22Rv1 (cell line): ENCODE results near the gene KRTAP10-9.

Experiments
- H3K27ac ChIP-seq: fragments of 450-650 bp; 2 replicates; pipeline ENCODE4 v1.5.1; 2017
- CTCF ChIP-seq: fragments of 450-650 bp; IDR thresholded peaks from 2 replicates; pipeline ENCODE4 v1.5.1; 2017; ENCODE audit warnings: mild to moderate bottlenecking
- ZFX ChIP-seq: fragments of 450-650 bp; IDR thresholded peaks from 2 replicates; pipeline ENCODE4 v1.6.1; 2017; ENCODE audit warnings: antibody characterized with exemption, borderline replicate concordance

Gene KRTAP10-9

GRCh38 chr21:44592446-44593311, 34.2 kb upstream of the KRTAP10-9 start, which contains the start of gene KRTAP10-6:
Gene KRTAP10-6, minus strand, starts transcription at chr21:44592505. Its CDS starts 21 bp downstream, at chr21:44592484.
- TF ChIP-seq ZFX = no peak
- no peak within 1 kb of the TSS for H3K27ac ChIP-seq

- no peak for TF ChIP-seq ZFX
- TF ChIP-seq CTCF = no peak
- no peak overlapping the region for H3K27ac ChIP-seq
Measured at GRCh38 chr21:44593598-44594405, 33.1 kb upstream of the KRTAP10-9 start.

- TF ChIP-seq CTCF (no peak), ZFX (no peak)
- no peak overlapping the region for H3K27ac ChIP-seq
Measured at GRCh38 chr21:44594406-44594916, 32.4 kb upstream of the KRTAP10-9 start.

GRCh38 chr21:44595524-44595923, 31.4 kb upstream of the KRTAP10-9 start:
- no peak overlapping the region for H3K27ac ChIP-seq
- TF ChIP-seq CTCF = no peak
- no peak for TF ChIP-seq ZFX

- TF ChIP-seq ZFX (no peak), CTCF (no peak)
Measured at GRCh38 chr21:44596068-44596725, 30.7 kb upstream of the KRTAP10-9 start.

GRCh38 chr21:44598061-44598460, 28.8 kb upstream of the KRTAP10-9 start:
- no peak overlapping the region for H3K27ac ChIP-seq
- TF ChIP-seq ZFX (no peak), CTCF (no peak)

More at GRCh38 chr21:44596068-44596725, 30.7 kb upstream of the KRTAP10-9 start:
- H3K27ac ChIP-seq = no peak overlapping the region
